Measurements from ENCODE around the gene CCDC142.

The CCDC142 gene

GRCh38 chr2:74441690-74442482 lies 40.9 kb downstream of the CCDC142 start, which contains the start of gene RTKN:
Gene RTKN (minus strand): TSS chr2:74441937. CDS start chr2:74441816, 121 bp downstream.
- no peak within 1 kb of the TSS for H3K4me3 ChIP-seq (ENCODE audit: low read depth, low read length)
- DNase-seq (ENCODE audit: low read depth), result no peak
- TF ChIP-seq CTCF (IDR thresholded peaks at IDR 0.05; ENCODE audit: insufficient read depth, low read depth, low read length, missing control alignments), result no peak

- no peak for TF ChIP-seq CTCF (IDR thresholded peaks at IDR 0.05; ENCODE audit: insufficient read depth, low read depth, low read length, missing control alignments)
- DNase-seq (ENCODE audit: low read depth), result no peak
- no peak overlapping the region for H3K4me3 ChIP-seq (ENCODE audit: low read depth, low read length)
These were observed 41.6 kb downstream of the CCDC142 start for GRCh38 chr2:74441170-74441689.

- DNase-seq (ENCODE audit: low read depth), result peak; percentile 59
- no peak overlapping the region for H3K4me3 ChIP-seq (ENCODE audit: low read depth, low read length)
- peak; percentile 19 for TF ChIP-seq CTCF (IDR thresholded peaks at IDR 0.05; ENCODE audit: insufficient read depth, low read depth, low read length, missing control alignments)
These were observed 42.2 kb downstream of the CCDC142 start for GRCh38 chr2:74440378-74441169.

- no peak overlapping the region for H3K4me3 ChIP-seq (ENCODE audit: low read depth, low read length)
- no peak for DNase-seq (ENCODE audit: low read depth)
- no peak for TF ChIP-seq CTCF (IDR thresholded peaks at IDR 0.05; ENCODE audit: insufficient read depth, low read depth, low read length, missing control alignments)
These were observed 42.9 kb downstream of the CCDC142 start for GRCh38 chr2:74439803-74440377.

DNA sequence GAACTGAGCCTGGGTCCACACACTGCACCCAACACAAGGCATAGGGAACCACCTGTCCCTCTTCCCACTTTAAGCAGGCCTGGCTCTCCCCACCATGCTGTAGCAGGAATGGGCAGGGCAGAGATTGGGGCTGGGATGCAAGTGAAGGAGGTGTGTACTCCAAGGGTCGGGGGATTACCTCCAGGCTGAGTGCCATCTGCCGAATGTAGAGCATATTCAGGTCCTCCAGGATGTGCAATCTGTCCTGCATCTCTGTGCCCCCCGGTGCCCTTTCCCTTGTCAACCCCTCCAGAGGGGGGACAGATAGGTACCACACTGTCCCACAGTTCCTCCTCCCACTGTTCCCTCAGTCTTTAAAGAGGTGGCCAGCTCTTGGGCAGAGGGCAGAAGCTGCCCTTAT lies 43.4 kb downstream of the CCDC142 start:
- DNase-seq (ENCODE audit: low read depth), result no peak
- H3K4me3 ChIP-seq (ENCODE audit: low read depth, low read length), result no peak overlapping the region
- no peak for TF ChIP-seq CTCF (IDR thresholded peaks at IDR 0.05; ENCODE audit: insufficient read depth, low read depth, low read length, missing control alignments)

- no peak for DNase-seq (ENCODE audit: low read depth)
- H3K4me3 ChIP-seq (ENCODE audit: low read depth, low read length), result no peak overlapping the region
- no peak for TF ChIP-seq CTCF (IDR thresholded peaks at IDR 0.05; ENCODE audit: insufficient read depth, low read depth, low read length, missing control alignments)
These were observed 44.5 kb downstream of the CCDC142 start for GRCh38 chr2:74438248-74438647.
